ENCODE data around the gene CD6.

DNA sequence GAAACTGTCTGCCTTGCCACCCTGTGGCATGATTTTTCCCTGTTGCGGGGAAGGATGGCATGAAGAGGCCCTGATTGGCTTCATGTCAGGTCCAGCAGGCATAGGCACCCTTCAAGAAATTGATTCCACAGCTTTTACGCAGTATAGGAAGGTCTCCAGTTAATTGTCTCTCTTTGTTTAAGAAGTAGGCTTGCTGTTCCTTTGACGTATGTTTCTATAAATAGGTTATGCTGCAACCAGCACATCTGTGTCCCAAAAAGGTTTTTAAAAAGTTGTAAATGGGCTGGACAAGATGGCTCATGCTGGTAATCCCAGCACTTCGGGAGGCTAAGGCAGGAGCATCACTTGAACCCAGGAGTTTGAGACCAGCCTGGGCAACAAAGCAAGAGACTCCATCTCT is 62.6 kb downstream of the CD6 start:
- TF ChIP-seq SP3 (tag by site-specific recombination; IDR thresholded peaks at IDR 0.05) = no peak
- TF ChIP-seq ZNF274 (IDR thresholded peaks at IDR 0.05; ENCODE audit: low read length) = no peak
- no peak for TF ChIP-seq ZNF274 (tag by site-specific recombination; IDR thresholded peaks at IDR 0.05; ENCODE audit: borderline replicate concordance)
- TF ChIP-seq KLF16 (tag by site-specific recombination; IDR thresholded peaks at IDR 0.05) = no peak
- TF ChIP-seq, protein P1, sequence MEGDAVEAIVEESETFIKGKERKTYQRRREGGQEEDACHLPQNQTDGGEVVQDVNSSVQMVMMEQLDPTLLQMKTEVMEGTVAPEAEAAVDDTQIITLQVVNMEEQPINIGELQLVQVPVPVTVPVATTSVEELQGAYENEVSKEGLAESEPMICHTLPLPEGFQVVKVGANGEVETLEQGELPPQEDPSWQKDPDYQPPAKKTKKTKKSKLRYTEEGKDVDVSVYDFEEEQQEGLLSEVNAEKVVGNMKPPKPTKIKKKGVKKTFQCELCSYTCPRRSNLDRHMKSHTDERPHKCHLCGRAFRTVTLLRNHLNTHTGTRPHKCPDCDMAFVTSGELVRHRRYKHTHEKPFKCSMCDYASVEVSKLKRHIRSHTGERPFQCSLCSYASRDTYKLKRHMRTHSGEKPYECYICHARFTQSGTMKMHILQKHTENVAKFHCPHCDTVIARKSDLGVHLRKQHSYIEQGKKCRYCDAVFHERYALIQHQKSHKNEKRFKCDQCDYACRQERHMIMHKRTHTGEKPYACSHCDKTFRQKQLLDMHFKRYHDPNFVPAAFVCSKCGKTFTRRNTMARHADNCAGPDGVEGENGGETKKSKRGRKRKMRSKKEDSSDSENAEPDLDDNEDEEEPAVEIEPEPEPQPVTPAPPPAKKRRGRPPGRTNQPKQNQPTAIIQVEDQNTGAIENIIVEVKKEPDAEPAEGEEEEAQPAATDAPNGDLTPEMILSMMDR (tag by site-specific recombination; IDR thresholded peaks at IDR 0.05) = no peak
- TF ChIP-seq ZNF121 (tag by site-specific recombination; IDR thresholded peaks at IDR 0.05) = no peak
- no peak for TF ChIP-seq ZNF704 (tag by site-specific recombination; IDR thresholded peaks at IDR 0.05)
- TF ChIP-seq ZNF24 (tag by site-specific recombination; IDR thresholded peaks at IDR 0.05) = no peak
- TF ChIP-seq ATF2 (tag by site-specific recombination; IDR thresholded peaks at IDR 0.05; ENCODE audit: low read depth) = no peak

All from HEK293 (cell line).